Upper lobe of left lung (tissue), 6 donors: ENCODE data around the gene REPIN1. TPM values are rescaled to one million over a fixed set of nuclear protein-coding genes. Genes with fewer than 3 reads are reported as not detected.
A peak's percentile ranks its signal among the peaks of the same experiment; 100 is the strongest.

Source experiments
- ATAC-seq, 2 donors: fragments of 200-7000 bp; cut with Tn5 transposase; one replicate each; pipeline ENCODE4 v1.9.1; 2022; ENCODE audit warnings: mild to moderate bottlenecking in 2 of 2, moderate library complexity in 2 of 2; ENCODE audit not compliant: low FRiP score in 2 of 2
- DNase-seq, 2 donors: peaks; one replicate each; pipeline ENCODE4 v3.0.0-alpha.2; 2019 to 2020
- H3K27ac ChIP-seq, 4 donors: fragments of 200-600 bp; sonication (generic); one replicate each; pipeline ENCODE4 v1.5.1; 2016 to 2019
- H3K27me3 ChIP-seq, 4 donors: fragments of 200-600 bp; sonication (generic); one replicate each; pipeline ENCODE4 v1.5.1; 2017 to 2019
- H3K36me3 ChIP-seq, 4 donors: fragments of 200-600 bp; sonication (generic); one replicate each; pipeline ENCODE4 v1.5.1; 2016 to 2019
- H3K4me1 ChIP-seq, 4 donors: fragments of 200-600 bp; sonication (generic); one replicate each; pipeline ENCODE4 v1.5.1; 2018 to 2019
- H3K4me3 ChIP-seq, 4 donors: fragments of 200-600 bp; sonication (generic); one replicate each; pipeline ENCODE4 v1.5.1; 2017 to 2019; ENCODE audit warnings: mild to moderate bottlenecking in 2 of 4, moderate library complexity in 1 of 4
- H3K9me3 ChIP-seq, 4 donors: fragments of 200-600 bp; sonication (generic); one replicate each; pipeline ENCODE4 v1.5.1; 2018 to 2019
- CTCF ChIP-seq, 6 experiments: fragments of 450-650 bp in 4 of 6; fragments of 200-600 bp in 2 of 6; sonication (generic) in 2 of 6; IDR thresholded peaks; one replicate each; pipeline ENCODE4 v1.5.1; 2016 to 2019; ENCODE audit warnings: antibody characterized with exemption in 6 of 6
- EP300 ChIP-seq, 4 donors: sonication (generic); formaldehyde crosslinking; IDR thresholded peaks; one replicate each; pipeline ENCODE4 v1.5.1; 2017; ENCODE audit warnings: antibody characterized with exemption in 4 of 4, control low read depth in 2 of 4
- POLR2A ChIP-seq, 4 donors: fragments of 450-650 bp; IDR thresholded peaks; one replicate each; pipeline ENCODE4 v1.5.1; 2016 to 2017; ENCODE audit warnings: antibody characterized with exemption in 4 of 4, mild to moderate bottlenecking in 2 of 4
- POLR2AphosphoS5 ChIP-seq, 2 donors: sonication (generic); formaldehyde crosslinking; IDR thresholded peaks; one replicate each; pipeline ENCODE4 v1.5.1; 2017; ENCODE audit warnings: antibody characterized with exemption in 2 of 2
- WGBS, 2 donors: methylation state at CpG; one replicate each; pipeline ENCODE4 v1.1.5; 2017 to 2018; 5-methylcytosine and 5-hydroxymethylcytosine counted together
- total RNA-seq, 6 donors: library from RNA; depleted of rRNA in 4 of 6; stranded (reverse); fragments of >200 nt in 4 of 6; gene quantifications; one replicate each; pipeline versions ENCODE4 v1.1.0 to v1.2.1, GENCODE V29; 2016 to 2021
- donor health status: DM: no; HTN: no; CAD: no; lungs with moderate emphysema.
- donor health status: DM: no; HTN: yes; CAD: no; lungs with severe emphysema.

The REPIN1 gene
- total RNA-seq, 6 donors from 2014 or later: 65.2 to 125 (median 105) TPM

- Histone ChIP-seq H3K4me3 (no peak overlapping the region), H3K27me3 (no peaks in the 10 kb centered on the region), H3K9me3 (no peaks in the 10 kb centered on the region), H3K36me3 (peaks cover 6 to 41% (median 32%) of the 10 kb centered on the region in 4 donors), H3K4me1 (peaks cover 22 to 55% (median 27%) of the 10 kb centered on the region in 4 donors), H3K27ac (peak overlapping the region in 2 of 4 donors; percentile 2 to 43)
- TF ChIP-seq EP300 (IDR thresholded peaks at IDR 0.05): no peak
- WGBS, 2 donors: 73 to 79% methylated on average over 21 of the region's 21 CpGs
- DNase-seq (peak in 1 of 2 donors; percentile 45), ATAC-seq (no peak)
Observed at GRCh38 chr7:150373049-150373801, 4.6 kb downstream of the REPIN1 start.

GRCh38 chr7:150374026-150374425, 5.4 kb downstream of the REPIN1 start:
- no peak for TF ChIP-seq POLR2AphosphoS5 (IDR thresholded peaks at IDR 0.05)
- no peak for TF ChIP-seq POLR2A (IDR thresholded peaks at IDR 0.05)
- TF ChIP-seq EP300 (IDR thresholded peaks at IDR 0.05): no peak
- no peak for TF ChIP-seq CTCF (IDR thresholded peaks at IDR 0.05)
- WGBS, 2 donors: 85 to 90% methylated on average over 4 of the region's 4 CpGs
- Histone ChIP-seq H3K36me3 (peaks cover 6 to 41% (median 32%) of the 10 kb centered on the region in 4 donors), H3K27ac (peak overlapping the region in 1 of 4 donors; percentile 19), H3K9me3 (no peaks in the 10 kb centered on the region), H3K4me3 (no peak overlapping the region), H3K4me1 (peaks cover 24 to 59% (median 31%) of the 10 kb centered on the region in 4 donors), H3K27me3 (no peaks in the 10 kb centered on the region)
- no peak for ATAC-seq
- DNase-seq: no peak

GRCh38 chr7:150374472-150374871, 5.8 kb downstream of the REPIN1 start:
- ATAC-seq (no peak), DNase-seq (no peak)
- Histone ChIP-seq H3K4me3 (no peak overlapping the region), H3K36me3 (peaks cover 6 to 41% (median 32%) of the 10 kb centered on the region in 4 donors), H3K4me1 (peaks cover 23 to 56% (median 29%) of the 10 kb centered on the region in 4 donors), H3K27me3 (no peaks in the 10 kb centered on the region), H3K9me3 (no peaks in the 10 kb centered on the region), H3K27ac (peak overlapping the region in 1 of 4 donors; percentile 19)
- 94 to 95% methylated on average over 4 to 5 of the region's 5 CpGs for WGBS, 2 donors
- TF ChIP-seq EP300 (IDR thresholded peaks at IDR 0.05) (no peak), POLR2AphosphoS5 (IDR thresholded peaks at IDR 0.05) (no peak), POLR2A (IDR thresholded peaks at IDR 0.05) (no peak), CTCF (IDR thresholded peaks at IDR 0.05) (no peak)

- DNase-seq (no peak), ATAC-seq (no peak)
- no peaks in the 10 kb centered on the region for H3K27me3 ChIP-seq
- no peak overlapping the region for H3K4me3 ChIP-seq
- no peaks in the 10 kb centered on the region for H3K9me3 ChIP-seq
- H3K4me1 ChIP-seq: peaks cover 18 to 50% (median 24%) of the 10 kb centered on the region in 4 donors
- peaks cover 6 to 36% (median 31%) of the 10 kb centered on the region in 4 donors for H3K36me3 ChIP-seq
- 82 to 84% methylated on average over 10 of the region's 10 CpGs for WGBS, 2 donors
- no peak for TF ChIP-seq POLR2AphosphoS5 (IDR thresholded peaks at IDR 0.05)
- TF ChIP-seq POLR2A (IDR thresholded peaks at IDR 0.05): no peak
- TF ChIP-seq EP300 (IDR thresholded peaks at IDR 0.05): no peak
- no peak for TF ChIP-seq CTCF (IDR thresholded peaks at IDR 0.05)
- H3K27ac ChIP-seq: peak overlapping the region in 1 of 4 donors; percentile 32
Observed at GRCh38 chr7:150375662-150376521, 7.3 kb downstream of the REPIN1 start.

GRCh38 chr7:150376560-150376959, 7.9 kb downstream of the REPIN1 start:
- peak overlapping the region in 2 of 4 donors; percentile 32 to 97 for H3K27ac ChIP-seq
- H3K9me3 ChIP-seq: no peaks in the 10 kb centered on the region
- DNase-seq: no peak
- H3K4me3 ChIP-seq: no peak overlapping the region
- 83 to 84% methylated on average over 6 of the region's 6 CpGs for WGBS, 2 donors
- TF ChIP-seq EP300 (IDR thresholded peaks at IDR 0.05) (no peak), POLR2AphosphoS5 (IDR thresholded peaks at IDR 0.05) (no peak), CTCF (IDR thresholded peaks at IDR 0.05) (no peak), POLR2A (IDR thresholded peaks at IDR 0.05) (no peak)
- peaks cover 6 to 29% (median 24%) of the 10 kb centered on the region in 4 donors for H3K36me3 ChIP-seq
- no peak for ATAC-seq
- H3K4me1 ChIP-seq: peaks cover 18 to 45% (median 24%) of the 10 kb centered on the region in 4 donors
- no peaks in the 10 kb centered on the region for H3K27me3 ChIP-seq
